A549 treated with AZD9567 at 1 μM for 4 hours (cell line): ENCODE data around the gene KIF1A. TPM values are rescaled to one million over a fixed set of nuclear protein-coding genes. Genes with fewer than 3 reads are reported as not detected.

Experiments
- total RNA-seq: library from RNA; stranded (reverse); fragments of 200-300 nt; extraction: Qiagen RNA extraction; gene quantifications from 5 replicates; pipeline ENCODE4 v1.2.3, GENCODE V29; 2022; ENCODE audit not compliant: insufficient read depth

KIF1A gene
- total RNA-seq: 0.70 to 5.0 TPM (median 0.92 TPM) in 5 replicates

GRCh38 chr2:240819858-240820606 is at the start of gene KIF1A:
KIF1A (minus strand) TSS chr2:240820219; CDS start chr2:240797752, 22,467 bp downstream.

GRCh38 chr2:240868286-240869108 is 48.5 kb upstream of the KIF1A start, which contains the start of gene AGXT:
AGXT (plus strand) TSS chr2:240868824; CDS start chr2:240868866, 42 bp downstream.

GRCh38 chr2:240691631-240692420 is 128.2 kb downstream of the KIF1A start, which contains the start of gene AQP12A:
AQP12A (plus strand) TSS chr2:240691866; CDS start chr2:240691914, 48 bp downstream.

GRCh38 chr2:240682431-240683224 is 137.4 kb downstream of the KIF1A start, which contains the start of gene AQP12B:
AQP12B (minus strand) TSS chr2:240682885; CDS start chr2:240682837, 48 bp downstream.

Other genes with a start within 250 kb of the KIF1A start
- gene CAPN10, start 233.5 kb downstream of the KIF1A start, total RNA-seq: 15.4 to 29.2 TPM (median 25.6 TPM) in 5 replicates
- gene GPR35, start 194.7 kb downstream of the KIF1A start, total RNA-seq: 0.79 to 1.4 TPM (median 0.98 TPM) in 5 replicates
- gene AQP12B, start 137.3 kb downstream of the KIF1A start, total RNA-seq: not detected in 5 replicates
- not detected in 5 replicates for gene AQP12A, start 128.4 kb downstream of the KIF1A start, total RNA-seq
- not detected in 5 replicates for gene AGXT, start 48.6 kb upstream of the KIF1A start, total RNA-seq
- 0.06 to 0.14 TPM (median 0.12 TPM) in 4 of 5 replicates, not detected in the other for gene MAB21L4, start 75.9 kb upstream of the KIF1A start, total RNA-seq
- not detected in 5 replicates for gene CROCC2, start 86.1 kb upstream of the KIF1A start, total RNA-seq
- 0.69 to 0.92 TPM (median 0.85 TPM) in 5 replicates for gene SNED1, start 178.4 kb upstream of the KIF1A start, total RNA-seq